Measurements from ENCODE around the gene LEMD2. TPM values are rescaled to one million over a fixed set of nuclear protein-coding genes. Genes with fewer than 3 reads are reported as not detected.

The LEMD2 gene
- polyA plus RNA-seq, 3 donors = 11.4 to 59.5 (median 13.8) TPM

- H3K27ac ChIP-seq (ENCODE audit: low read depth in 1 of 2, low read length in 2 of 2) = no peak overlapping the region
- H3K9me3 Mint-ChIP-seq = no peaks in the 10 kb centered on the region
- H3K79me2 ChIP-seq (ENCODE audit: insufficient read depth, low read length) = no peaks in the 10 kb centered on the region
- H3K4me1 ChIP-seq (ENCODE audit: control insufficient read depth in 1 of 2, insufficient read depth in 2 of 2, low read length in 2 of 2) = no peaks in the 10 kb centered on the region
- H3K36me3 Mint-ChIP-seq = no peaks in the 10 kb centered on the region
- no peaks in the 10 kb centered on the region for H3K9me3 ChIP-seq (replicated peaks in 1 of 2; ENCODE audit: control insufficient read depth in 1 of 2, insufficient read depth in 1 of 2, low read length in 2 of 2)
- no peaks in the 10 kb centered on the region for H3K36me3 ChIP-seq (replicated peaks in 1 of 2; ENCODE audit: control insufficient read depth in 1 of 2, insufficient read depth in 2 of 2, low read length in 2 of 2)
- intact Hi-C loops (cut with micrococcal nuclease) = no loop called here
- H3K27me3 Mint-ChIP-seq (ENCODE audit: low read depth in 3 of 3) = peaks cover 25 to 35% (median 25%) of the 10 kb centered on the region in 3 donors
- H3K4me2 ChIP-seq (replicated peaks; ENCODE audit: extremely low read depth, low read length, poor library complexity, severe bottlenecking) = no peak overlapping the region
- H3K4me1 Mint-ChIP-seq = no peaks in the 10 kb centered on the region
- DNase-seq = no peak
- peaks cover 0 to 19% of the 10 kb centered on the region in 2 donors for H3K27me3 ChIP-seq (ENCODE audit: control insufficient read depth in 2 of 2, insufficient read depth in 2 of 2, low read length in 2 of 2)
- H3K27ac Mint-ChIP-seq = no peak overlapping the region
- no peak overlapping the region for H3K9ac ChIP-seq (ENCODE audit: insufficient read depth, low read length, poor library complexity, severe bottlenecking)
- no peak overlapping the region for H2AFZ ChIP-seq (ENCODE audit: insufficient read depth, low read depth, low read length, poor library complexity, severe bottlenecking)
- 53% methylated on average over 9 of the region's 10 CpGs for WGBS (ENCODE audit: insufficient coverage)
- no peak for TF ChIP-seq CTCF (IDR thresholded peaks at IDR 0.05)
- H3K4me3 ChIP-seq (replicated peaks in 1 of 3; ENCODE audit: low read depth in 2 of 3, low read length in 3 of 3) = no peak overlapping the region
- no peaks in the 10 kb centered on the region for H4K20me1 ChIP-seq (ENCODE audit: insufficient read depth, low read length)
- no peak overlapping the region for H3K4me3 Mint-ChIP-seq
These were observed 8.9 kb upstream of the LEMD2 start for GRCh38 chr6:33797626-33798342.

GRCh38 chr6:33794910-33795623 lies 6.1 kb upstream of the LEMD2 start:
- Histone ChIP-seq H3K9me3 (replicated peaks in 1 of 2; ENCODE audit: control insufficient read depth in 1 of 2, insufficient read depth in 1 of 2, low read length in 2 of 2) (no peaks in the 10 kb centered on the region), H3K9ac (ENCODE audit: insufficient read depth, low read length, poor library complexity, severe bottlenecking) (no peak overlapping the region), H3K27ac (ENCODE audit: low read depth in 1 of 2, low read length in 2 of 2) (no peak overlapping the region), H3K4me1 (ENCODE audit: control insufficient read depth in 1 of 2, insufficient read depth in 2 of 2, low read length in 2 of 2) (no peaks in the 10 kb centered on the region), H3K36me3 (replicated peaks in 1 of 2; ENCODE audit: control insufficient read depth in 1 of 2, insufficient read depth in 2 of 2, low read length in 2 of 2) (no peaks in the 10 kb centered on the region), H2AFZ (ENCODE audit: insufficient read depth, low read depth, low read length, poor library complexity, severe bottlenecking) (no peak overlapping the region), H3K4me3 (replicated peaks in 1 of 3; ENCODE audit: low read depth in 2 of 3, low read length in 3 of 3) (no peak overlapping the region), H4K20me1 (ENCODE audit: insufficient read depth, low read length) (no peaks in the 10 kb centered on the region), H3K79me2 (ENCODE audit: insufficient read depth, low read length) (no peaks in the 10 kb centered on the region), H3K27me3 (ENCODE audit: control insufficient read depth in 2 of 2, insufficient read depth in 2 of 2, low read length in 2 of 2) (peaks cover 0 to 21% of the 10 kb centered on the region in 2 donors), H3K4me2 (replicated peaks; ENCODE audit: extremely low read depth, low read length, poor library complexity, severe bottlenecking) (no peak overlapping the region)
- intact Hi-C loops (cut with micrococcal nuclease) = no loop called here
- no peak for TF ChIP-seq CTCF (IDR thresholded peaks at IDR 0.05)
- no peaks in the 10 kb centered on the region for H3K4me1 Mint-ChIP-seq
- 66% methylated on average over 9 of the region's 14 CpGs for WGBS (ENCODE audit: insufficient coverage)
- no peaks in the 10 kb centered on the region for H3K36me3 Mint-ChIP-seq
- peaks cover 25 to 33% (median 26%) of the 10 kb centered on the region in 3 donors for H3K27me3 Mint-ChIP-seq (ENCODE audit: low read depth in 3 of 3)
- no peak for DNase-seq
- no peak overlapping the region for H3K4me3 Mint-ChIP-seq
- no peaks in the 10 kb centered on the region for H3K9me3 Mint-ChIP-seq
- H3K27ac Mint-ChIP-seq = peak overlapping the region in 1 of 7 donors; percentile 60

All from CD14-positive monocyte (primary cell).